HepG2 (cell line): Measurements from ENCODE around the gene IKZF4. TPM values are rescaled to one million over a fixed set of nuclear protein-coding genes. Genes with fewer than 3 reads are reported as not detected.

Source experiments
- AGO2 ChIP-seq: fragments of 200-400 bp; formaldehyde crosslinking; optimal IDR thresholded peaks from 2 replicates; pipeline ENCODE3; 2017; ENCODE audit warnings: mild to moderate bottlenecking, low read depth, low read length, moderate library complexity
- BORCS8-MEF2B ChIP-seq: sonication (generic); formaldehyde crosslinking; IDR thresholded peaks from 2 replicates; pipeline ENCODE4 v1.8.0; 2022; ENCODE audit warnings: mild to moderate bottlenecking, missing genetic modification reagents
- FOXA3 ChIP-seq: IDR thresholded peaks from 2 replicates; pipeline ENCODE4 v1.6.1; 2016; ENCODE audit warnings: missing genetic modification reagents, missing compliant biosample characterization
- FOXO1 ChIP-seq: sonication (generic); formaldehyde crosslinking; IDR thresholded peaks from 2 replicates; pipeline ENCODE4 v1.4.0; 2020; ENCODE audit warnings: missing genetic modification reagents
- MTA3 ChIP-seq: sonication (generic); formaldehyde crosslinking; IDR thresholded peaks from 2 replicates; pipeline ENCODE4 v1.4.0; 2020; ENCODE audit warnings: missing genetic modification reagents
- ZNF230 ChIP-seq: sonication (generic); formaldehyde crosslinking; IDR thresholded peaks from 2 replicates; pipeline ENCODE4 v1.4.0; 2020; ENCODE audit warnings: mild to moderate bottlenecking, missing genetic modification reagents
- ZNF484 ChIP-seq: sonication (generic); formaldehyde crosslinking; IDR thresholded peaks from 2 replicates; pipeline ENCODE4 v1.5.1; 2020; ENCODE audit warnings: mild to moderate bottlenecking, low read depth, missing genetic modification reagents, borderline replicate concordance
- ZSCAN25 ChIP-seq: sonication (generic); formaldehyde crosslinking; IDR thresholded peaks from 2 replicates; pipeline ENCODE4 v1.8.0; 2022; ENCODE audit warnings: mild to moderate bottlenecking, missing genetic modification reagents
- polyA plus RNA-seq, 8 experiments: library from polyadenylated mRNA; depleted of rRNA in 3 of 8; stranded (reverse) in 7 of 8; unstranded in 1 of 8; fragments of >200 nt; fragmentation: Illumina TruSeq in 4 of 8; extraction: Trizol in 4 of 8; gene quantifications; 2 replicates each; pipeline versions ENCODE4 v1.2.1 to v1.2.3, GENCODE V29; 2011 to 2016; ENCODE audit warnings: low read depth in 4 of 8, missing spikeins in 1 of 8, mixed read lengths in 1 of 8; ENCODE audit not compliant: insufficient read depth in 1 of 8
- total RNA-seq, 5 experiments: library from RNA; depleted of rRNA; stranded (reverse); fragments of >200 nt; fragmentation: Illumina TruSeq; extraction: Trizol; gene quantifications; 2 replicates each; pipeline ENCODE4 v1.2.3, GENCODE V29; 2016; ENCODE audit warnings: low read depth in 1 of 5
- TF ChIP-seq, protein P1 (sequence below): sonication (generic); formaldehyde crosslinking; IDR thresholded peaks from 2 replicates; pipeline ENCODE4 v1.4.0; 2020; ENCODE audit warnings: missing genetic modification reagents
- TF ChIP-seq, protein P2 (sequence below): sonication (generic); formaldehyde crosslinking; IDR thresholded peaks from 2 replicates; pipeline ENCODE4 v1.8.1; 2023; ENCODE audit warnings: mild to moderate bottlenecking, moderate library complexity, missing genetic modification reagents
- TF ChIP-seq, protein P3 (sequence below): sonication (generic); formaldehyde crosslinking; IDR thresholded peaks from 2 replicates; pipeline ENCODE4 v1.4.0; 2020; ENCODE audit warnings: mild to moderate bottlenecking, missing genetic modification reagents, borderline replicate concordance
- TF ChIP-seq, protein P4 (sequence below): sonication (generic); formaldehyde crosslinking; IDR thresholded peaks from 2 replicates; pipeline ENCODE4 v1.4.0; 2020; ENCODE audit warnings: missing genetic modification reagents, borderline replicate concordance
- TF ChIP-seq, protein P5 (sequence below): sonication (generic); formaldehyde crosslinking; IDR thresholded peaks from 2 replicates; pipeline ENCODE4 v1.4.0; 2020; ENCODE audit warnings: missing genetic modification reagents

The IKZF4 gene
- total and polyA plus RNA-seq, 2 of the 13 experiments (the other 11 are each of a cell fraction or from before 2014, with no cell fraction given), result 0.58 to 2.2 TPM

DNA sequence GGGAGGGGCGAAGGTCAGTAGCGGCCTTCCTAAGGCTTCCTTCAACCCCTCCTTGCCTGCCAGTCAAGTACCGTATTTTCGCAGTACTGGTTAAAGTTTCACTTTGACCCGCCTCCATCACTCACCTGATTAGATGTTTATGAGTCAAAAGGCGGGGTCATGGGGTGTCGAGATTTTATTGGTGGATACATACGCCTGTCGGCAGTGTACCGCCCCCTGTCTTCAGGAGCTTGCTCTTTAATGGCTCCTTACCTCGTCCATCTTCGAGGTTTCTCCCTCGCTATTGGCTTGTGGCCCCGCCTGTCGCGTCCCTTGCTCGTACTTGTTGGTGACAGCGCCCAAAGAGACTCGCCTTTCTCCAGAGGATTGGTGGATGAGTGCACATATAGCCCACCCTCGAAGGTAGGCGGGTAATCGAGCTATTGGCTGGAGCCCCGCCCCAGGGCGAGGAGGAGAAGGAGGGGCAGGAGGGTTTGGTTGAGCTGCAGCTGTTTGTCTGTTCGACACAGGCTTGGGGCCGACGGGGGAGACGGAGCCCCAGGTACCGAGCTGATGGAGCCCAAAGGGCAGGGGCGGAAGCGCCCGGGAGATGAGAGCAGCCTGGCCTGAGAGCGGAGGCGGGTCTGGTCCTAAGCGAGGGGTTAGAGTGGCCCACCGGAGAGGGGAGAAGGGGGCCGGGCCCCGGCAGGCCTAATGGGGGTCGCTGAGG, 47.1 kb upstream of the IKZF4 start, which contains the start of gene RAB5B (continued):
- TF ChIP-seq, protein P1, sequence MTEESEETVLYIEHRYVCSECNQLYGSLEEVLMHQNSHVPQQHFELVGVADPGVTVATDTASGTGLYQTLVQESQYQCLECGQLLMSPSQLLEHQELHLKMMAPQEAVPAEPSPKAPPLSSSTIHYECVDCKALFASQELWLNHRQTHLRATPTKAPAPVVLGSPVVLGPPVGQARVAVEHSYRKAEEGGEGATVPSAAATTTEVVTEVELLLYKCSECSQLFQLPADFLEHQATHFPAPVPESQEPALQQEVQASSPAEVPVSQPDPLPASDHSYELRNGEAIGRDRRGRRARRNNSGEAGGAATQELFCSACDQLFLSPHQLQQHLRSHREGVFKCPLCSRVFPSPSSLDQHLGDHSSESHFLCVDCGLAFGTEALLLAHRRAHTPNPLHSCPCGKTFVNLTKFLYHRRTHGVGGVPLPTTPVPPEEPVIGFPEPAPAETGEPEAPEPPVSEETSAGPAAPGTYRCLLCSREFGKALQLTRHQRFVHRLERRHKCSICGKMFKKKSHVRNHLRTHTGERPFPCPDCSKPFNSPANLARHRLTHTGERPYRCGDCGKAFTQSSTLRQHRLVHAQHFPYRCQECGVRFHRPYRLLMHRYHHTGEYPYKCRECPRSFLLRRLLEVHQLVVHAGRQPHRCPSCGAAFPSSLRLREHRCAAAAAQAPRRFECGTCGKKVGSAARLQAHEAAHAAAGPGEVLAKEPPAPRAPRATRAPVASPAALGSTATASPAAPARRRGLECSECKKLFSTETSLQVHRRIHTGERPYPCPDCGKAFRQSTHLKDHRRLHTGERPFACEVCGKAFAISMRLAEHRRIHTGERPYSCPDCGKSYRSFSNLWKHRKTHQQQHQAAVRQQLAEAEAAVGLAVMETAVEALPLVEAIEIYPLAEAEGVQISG (CRISPR knock-in tag), result peak; percentile 83
- peak; percentile 67; the same call in 1 of the 2 replicates for TF ChIP-seq ZSCAN25 (CRISPR knock-in tag)
- TF ChIP-seq AGO2, result peak; percentile 75
- TF ChIP-seq FOXA3 (CRISPR knock-in tag), result peak; percentile 59
- TF ChIP-seq, protein P2, sequence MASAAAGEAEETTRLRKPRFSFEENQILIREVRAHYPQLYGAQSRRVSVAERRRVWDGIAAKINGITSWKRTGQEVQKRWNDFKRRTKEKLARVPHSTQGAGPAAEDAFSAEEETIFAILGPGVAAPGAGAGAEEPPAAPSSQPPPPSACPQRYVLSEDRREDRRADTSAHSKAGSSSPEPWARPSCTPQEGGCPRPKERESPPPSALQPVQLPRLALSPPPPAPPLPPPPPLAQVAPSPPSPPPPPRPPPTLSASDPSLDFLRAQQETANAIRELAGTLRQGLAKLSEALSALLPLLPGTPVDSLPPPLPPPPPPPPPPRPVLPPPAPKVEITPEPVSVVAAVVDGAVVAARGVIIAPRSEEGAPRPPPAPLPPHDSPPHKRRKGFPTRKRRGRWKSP (CRISPR knock-in tag), result peak; percentile 85
- TF ChIP-seq, protein P3, sequence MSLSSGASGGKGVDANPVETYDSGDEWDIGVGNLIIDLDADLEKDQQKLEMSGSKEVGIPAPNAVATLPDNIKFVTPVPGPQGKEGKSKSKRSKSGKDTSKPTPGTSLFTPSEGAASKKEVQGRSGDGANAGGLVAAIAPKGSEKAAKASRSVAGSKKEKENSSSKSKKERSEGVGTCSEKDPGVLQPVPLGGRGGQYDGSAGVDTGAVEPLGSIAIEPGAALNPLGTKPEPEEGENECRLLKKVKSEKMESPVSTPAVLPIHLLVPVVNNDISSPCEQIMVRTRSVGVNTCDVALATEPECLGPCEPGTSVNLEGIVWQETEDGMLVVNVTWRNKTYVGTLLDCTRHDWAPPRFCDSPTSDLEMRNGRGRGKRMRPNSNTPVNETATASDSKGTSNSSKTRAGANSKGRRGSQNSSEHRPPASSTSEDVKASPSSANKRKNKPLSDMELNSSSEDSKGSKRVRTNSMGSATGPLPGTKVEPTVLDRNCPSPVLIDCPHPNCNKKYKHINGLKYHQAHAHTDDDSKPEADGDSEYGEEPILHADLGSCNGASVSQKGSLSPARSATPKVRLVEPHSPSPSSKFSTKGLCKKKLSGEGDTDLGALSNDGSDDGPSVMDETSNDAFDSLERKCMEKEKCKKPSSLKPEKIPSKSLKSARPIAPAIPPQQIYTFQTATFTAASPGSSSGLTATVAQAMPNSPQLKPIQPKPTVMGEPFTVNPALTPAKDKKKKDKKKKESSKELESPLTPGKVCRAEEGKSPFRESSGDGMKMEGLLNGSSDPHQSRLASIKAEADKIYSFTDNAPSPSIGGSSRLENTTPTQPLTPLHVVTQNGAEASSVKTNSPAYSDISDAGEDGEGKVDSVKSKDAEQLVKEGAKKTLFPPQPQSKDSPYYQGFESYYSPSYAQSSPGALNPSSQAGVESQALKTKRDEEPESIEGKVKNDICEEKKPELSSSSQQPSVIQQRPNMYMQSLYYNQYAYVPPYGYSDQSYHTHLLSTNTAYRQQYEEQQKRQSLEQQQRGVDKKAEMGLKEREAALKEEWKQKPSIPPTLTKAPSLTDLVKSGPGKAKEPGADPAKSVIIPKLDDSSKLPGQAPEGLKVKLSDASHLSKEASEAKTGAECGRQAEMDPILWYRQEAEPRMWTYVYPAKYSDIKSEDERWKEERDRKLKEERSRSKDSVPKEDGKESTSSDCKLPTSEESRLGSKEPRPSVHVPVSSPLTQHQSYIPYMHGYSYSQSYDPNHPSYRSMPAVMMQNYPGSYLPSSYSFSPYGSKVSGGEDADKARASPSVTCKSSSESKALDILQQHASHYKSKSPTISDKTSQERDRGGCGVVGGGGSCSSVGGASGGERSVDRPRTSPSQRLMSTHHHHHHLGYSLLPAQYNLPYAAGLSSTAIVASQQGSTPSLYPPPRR (CRISPR knock-in tag), result no peak
- TF ChIP-seq, protein P4, sequence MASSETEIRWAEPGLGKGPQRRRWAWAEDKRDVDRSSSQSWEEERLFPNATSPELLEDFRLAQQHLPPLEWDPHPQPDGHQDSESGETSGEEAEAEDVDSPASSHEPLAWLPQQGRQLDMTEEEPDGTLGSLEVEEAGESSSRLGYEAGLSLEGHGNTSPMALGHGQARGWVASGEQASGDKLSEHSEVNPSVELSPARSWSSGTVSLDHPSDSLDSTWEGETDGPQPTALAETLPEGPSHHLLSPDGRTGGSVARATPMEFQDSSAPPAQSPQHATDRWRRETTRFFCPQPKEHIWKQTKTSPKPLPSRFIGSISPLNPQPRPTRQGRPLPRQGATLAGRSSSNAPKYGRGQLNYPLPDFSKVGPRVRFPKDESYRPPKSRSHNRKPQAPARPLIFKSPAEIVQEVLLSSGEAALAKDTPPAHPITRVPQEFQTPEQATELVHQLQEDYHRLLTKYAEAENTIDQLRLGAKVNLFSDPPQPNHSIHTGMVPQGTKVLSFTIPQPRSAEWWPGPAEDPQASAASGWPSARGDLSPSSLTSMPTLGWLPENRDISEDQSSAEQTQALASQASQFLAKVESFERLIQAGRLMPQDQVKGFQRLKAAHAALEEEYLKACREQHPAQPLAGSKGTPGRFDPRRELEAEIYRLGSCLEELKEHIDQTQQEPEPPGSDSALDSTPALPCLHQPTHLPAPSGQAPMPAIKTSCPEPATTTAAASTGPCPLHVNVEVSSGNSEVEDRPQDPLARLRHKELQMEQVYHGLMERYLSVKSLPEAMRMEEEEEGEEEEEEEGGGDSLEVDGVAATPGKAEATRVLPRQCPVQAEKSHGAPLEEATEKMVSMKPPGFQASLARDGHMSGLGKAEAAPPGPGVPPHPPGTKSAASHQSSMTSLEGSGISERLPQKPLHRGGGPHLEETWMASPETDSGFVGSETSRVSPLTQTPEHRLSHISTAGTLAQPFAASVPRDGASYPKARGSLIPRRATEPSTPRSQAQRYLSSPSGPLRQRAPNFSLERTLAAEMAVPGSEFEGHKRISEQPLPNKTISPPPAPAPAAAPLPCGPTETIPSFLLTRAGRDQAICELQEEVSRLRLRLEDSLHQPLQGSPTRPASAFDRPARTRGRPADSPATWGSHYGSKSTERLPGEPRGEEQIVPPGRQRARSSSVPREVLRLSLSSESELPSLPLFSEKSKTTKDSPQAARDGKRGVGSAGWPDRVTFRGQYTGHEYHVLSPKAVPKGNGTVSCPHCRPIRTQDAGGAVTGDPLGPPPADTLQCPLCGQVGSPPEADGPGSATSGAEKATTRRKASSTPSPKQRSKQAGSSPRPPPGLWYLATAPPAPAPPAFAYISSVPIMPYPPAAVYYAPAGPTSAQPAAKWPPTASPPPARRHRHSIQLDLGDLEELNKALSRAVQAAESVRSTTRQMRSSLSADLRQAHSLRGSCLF (CRISPR knock-in tag), result no peak
- no peak for TF ChIP-seq MTA3 (CRISPR knock-in tag)
- TF ChIP-seq ZNF484 (CRISPR knock-in tag), result peak; percentile 31; the same call in 1 of the 2 replicates
- TF ChIP-seq BORCS8-MEF2B (CRISPR knock-in tag), result peak; percentile 56; the same call in 1 of the 2 replicates
- peak; percentile 67 for TF ChIP-seq FOXO1 (CRISPR knock-in tag)
- TF ChIP-seq, protein P5, sequence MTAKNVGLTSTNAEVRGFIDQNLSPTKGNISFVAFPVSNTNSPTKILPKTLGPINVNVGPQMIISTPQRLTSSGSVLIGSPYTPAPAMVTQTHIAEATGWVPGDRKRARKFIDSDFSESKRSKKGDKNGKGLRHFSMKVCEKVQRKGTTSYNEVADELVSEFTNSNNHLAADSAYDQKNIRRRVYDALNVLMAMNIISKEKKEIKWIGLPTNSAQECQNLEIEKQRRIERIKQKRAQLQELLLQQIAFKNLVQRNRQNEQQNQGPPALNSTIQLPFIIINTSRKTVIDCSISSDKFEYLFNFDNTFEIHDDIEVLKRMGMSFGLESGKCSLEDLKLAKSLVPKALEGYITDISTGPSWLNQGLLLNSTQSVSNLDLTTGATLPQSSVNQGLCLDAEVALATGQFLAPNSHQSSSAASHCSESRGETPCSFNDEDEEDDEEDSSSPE, result peak; percentile 84
- peak; percentile 50; the same call in 1 of the 2 replicates for TF ChIP-seq ZNF230 (CRISPR knock-in tag)
